NCI-H146 treated with DMSO at 0.1 percent for 48 hours (cell line): Measurements from ENCODE around the gene GFOD2.

Experiments
- DNase-seq: peaks from one replicate; lab custom pipeline; 2025; ENCODE audit not compliant: unreplicated experiment; lab: John Stamatoyannopoulos, UW

The GFOD2 gene

GRCh38 chr16:67733734-67734470 lies 14.8 kb upstream of the GFOD2 start:
- DNase-seq = no peak

- no peak for DNase-seq
These were observed 12.6 kb upstream of the GFOD2 start for GRCh38 chr16:67731753-67732095.

GRCh38 chr16:67731071-67731752 lies 12.1 kb upstream of the GFOD2 start:
- DNase-seq = no peak

GRCh38 chr16:67730326-67730725 lies 11.2 kb upstream of the GFOD2 start:
- no peak for DNase-seq

- DNase-seq = no peak
These were observed 10.6 kb upstream of the GFOD2 start for GRCh38 chr16:67729636-67730248.

- DNase-seq = no peak
These were observed 8.7 kb upstream of the GFOD2 start for GRCh38 chr16:67727521-67728485.

- no peak for DNase-seq
These were observed 7.3 kb upstream of the GFOD2 start for GRCh38 chr16:67726106-67727034.

- DNase-seq = no peak
These were observed 4.8 kb upstream of the GFOD2 start for GRCh38 chr16:67723911-67724305.

- DNase-seq = no peak
These were observed 4.2 kb upstream of the GFOD2 start for GRCh38 chr16:67723151-67723910.

- no peak for DNase-seq
These were observed 1.1 kb upstream of the GFOD2 start for GRCh38 chr16:67720236-67720635.

GRCh38 chr16:67719778-67720144 lies 645 bp upstream of the GFOD2 start:
- DNase-seq = no peak

- no peak for DNase-seq
These were observed 458 bp downstream of the GFOD2 start for GRCh38 chr16:67718668-67719047.

- DNase-seq = no peak
These were observed 3.0 kb downstream of the GFOD2 start for GRCh38 chr16:67716097-67716496.

- no peak for DNase-seq
These were observed 4.6 kb downstream of the GFOD2 start for GRCh38 chr16:67714522-67714921.

GRCh38 chr16:67713647-67714273 lies 5.4 kb downstream of the GFOD2 start:
- no peak for DNase-seq

GRCh38 chr16:67710607-67711006 lies 8.5 kb downstream of the GFOD2 start:
- DNase-seq = no peak

GRCh38 chr16:67709050-67709449 lies 10.1 kb downstream of the GFOD2 start:
- DNase-seq = no peak

- no peak for DNase-seq
These were observed 10.7 kb downstream of the GFOD2 start for GRCh38 chr16:67708368-67708771.

GRCh38 chr16:67707790-67708189 lies 11.3 kb downstream of the GFOD2 start:
- DNase-seq = no peak
